Measurements from ENCODE around the gene DLGAP4.

- TF ChIP-seq YY1 (IDR thresholded peaks at IDR 0.05; ENCODE audit: insufficient read depth, insufficient read length) = no peak
- no peak for TF ChIP-seq SUZ12 (IDR thresholded peaks at IDR 0.05; ENCODE audit: extremely low read depth, insufficient read depth, insufficient read length)
Observed at GRCh38 chr20:36266189-36266588, 40.0 kb upstream of the DLGAP4 start.
